ENCODE measurements around the gene CCDC97. TPM values are rescaled to one million over a fixed set of nuclear protein-coding genes. Genes with fewer than 3 reads are reported as not detected.

Gene CCDC97
- total RNA-seq, 1 donor from 2014 or later: 47.3 TPM

DNA sequence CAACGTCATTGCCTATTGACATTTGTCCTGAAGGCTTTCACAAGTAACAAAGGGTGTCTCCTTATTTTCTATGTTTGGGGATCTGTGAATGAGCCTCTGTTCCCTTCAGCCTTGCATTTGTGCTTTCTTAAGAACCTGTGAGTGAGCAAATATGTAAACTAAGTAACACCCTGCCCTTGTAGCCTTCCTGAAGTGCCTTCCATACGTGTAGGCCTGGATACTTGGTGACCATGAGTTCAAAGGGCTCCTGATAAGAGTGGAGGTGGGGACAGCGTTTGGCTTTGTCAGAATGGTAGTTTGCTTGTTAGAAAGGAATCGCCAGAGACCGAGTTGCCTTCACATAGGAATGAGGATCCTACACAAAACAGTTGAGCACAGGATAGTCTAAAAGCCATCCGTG, 14.5 kb upstream of the CCDC97 start:
- Mint-ChIP-seq H3K36me3 (ENCODE audit: low read depth) (peaks cover 26% of the 10 kb centered on the region), H3K4me1 (peaks cover 5% of the 10 kb centered on the region), H3K4me3 (no peak overlapping the region), H3K27me3 (ENCODE audit: low read depth) (no peaks in the 10 kb centered on the region), H3K9me3 (no peaks in the 10 kb centered on the region), H3K27ac (ENCODE audit: unreplicated experiment) (no peak overlapping the region)
- TF ChIP-seq, protein P1, sequence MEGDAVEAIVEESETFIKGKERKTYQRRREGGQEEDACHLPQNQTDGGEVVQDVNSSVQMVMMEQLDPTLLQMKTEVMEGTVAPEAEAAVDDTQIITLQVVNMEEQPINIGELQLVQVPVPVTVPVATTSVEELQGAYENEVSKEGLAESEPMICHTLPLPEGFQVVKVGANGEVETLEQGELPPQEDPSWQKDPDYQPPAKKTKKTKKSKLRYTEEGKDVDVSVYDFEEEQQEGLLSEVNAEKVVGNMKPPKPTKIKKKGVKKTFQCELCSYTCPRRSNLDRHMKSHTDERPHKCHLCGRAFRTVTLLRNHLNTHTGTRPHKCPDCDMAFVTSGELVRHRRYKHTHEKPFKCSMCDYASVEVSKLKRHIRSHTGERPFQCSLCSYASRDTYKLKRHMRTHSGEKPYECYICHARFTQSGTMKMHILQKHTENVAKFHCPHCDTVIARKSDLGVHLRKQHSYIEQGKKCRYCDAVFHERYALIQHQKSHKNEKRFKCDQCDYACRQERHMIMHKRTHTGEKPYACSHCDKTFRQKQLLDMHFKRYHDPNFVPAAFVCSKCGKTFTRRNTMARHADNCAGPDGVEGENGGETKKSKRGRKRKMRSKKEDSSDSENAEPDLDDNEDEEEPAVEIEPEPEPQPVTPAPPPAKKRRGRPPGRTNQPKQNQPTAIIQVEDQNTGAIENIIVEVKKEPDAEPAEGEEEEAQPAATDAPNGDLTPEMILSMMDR (conservative IDR thresholded peaks at IDR 0.05): no peak
- no peak for DNase-seq (ENCODE audit: low read depth, low spot score)

DNA sequence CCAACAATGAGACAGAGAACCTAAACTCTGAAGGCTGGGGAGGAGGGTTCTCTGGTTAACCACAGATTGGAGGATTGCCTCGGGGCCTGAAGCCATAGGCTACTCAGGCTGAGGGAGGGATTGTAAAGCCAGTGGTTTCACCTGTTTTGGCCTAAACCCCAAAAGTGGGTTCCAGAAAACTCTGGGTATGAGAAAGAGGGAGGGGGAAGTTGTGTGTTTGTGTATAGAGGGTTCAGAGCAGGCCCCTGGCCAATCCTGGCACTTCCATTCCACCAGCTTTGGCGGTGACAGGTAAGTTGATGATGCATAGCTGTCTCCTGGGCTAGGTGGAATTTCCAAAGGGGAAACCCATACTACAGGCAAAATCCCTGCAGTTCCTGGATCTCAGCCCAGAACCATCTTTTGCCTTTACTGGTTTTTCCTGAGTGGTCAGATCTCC, 13.5 kb upstream of the CCDC97 start:
- H3K4me3 Mint-ChIP-seq: no peak overlapping the region
- peaks cover 29% of the 10 kb centered on the region for H3K36me3 Mint-ChIP-seq (ENCODE audit: low read depth)
- no peaks in the 10 kb centered on the region for H3K9me3 Mint-ChIP-seq
- no peak overlapping the region for H3K27ac Mint-ChIP-seq (ENCODE audit: unreplicated experiment)
- TF ChIP-seq, protein P1 (conservative IDR thresholded peaks at IDR 0.05): no peak
- no peaks in the 10 kb centered on the region for H3K27me3 Mint-ChIP-seq (ENCODE audit: low read depth)
- H3K4me1 Mint-ChIP-seq: peaks cover 5% of the 10 kb centered on the region
- DNase-seq (ENCODE audit: low read depth, low spot score): no peak

DNA sequence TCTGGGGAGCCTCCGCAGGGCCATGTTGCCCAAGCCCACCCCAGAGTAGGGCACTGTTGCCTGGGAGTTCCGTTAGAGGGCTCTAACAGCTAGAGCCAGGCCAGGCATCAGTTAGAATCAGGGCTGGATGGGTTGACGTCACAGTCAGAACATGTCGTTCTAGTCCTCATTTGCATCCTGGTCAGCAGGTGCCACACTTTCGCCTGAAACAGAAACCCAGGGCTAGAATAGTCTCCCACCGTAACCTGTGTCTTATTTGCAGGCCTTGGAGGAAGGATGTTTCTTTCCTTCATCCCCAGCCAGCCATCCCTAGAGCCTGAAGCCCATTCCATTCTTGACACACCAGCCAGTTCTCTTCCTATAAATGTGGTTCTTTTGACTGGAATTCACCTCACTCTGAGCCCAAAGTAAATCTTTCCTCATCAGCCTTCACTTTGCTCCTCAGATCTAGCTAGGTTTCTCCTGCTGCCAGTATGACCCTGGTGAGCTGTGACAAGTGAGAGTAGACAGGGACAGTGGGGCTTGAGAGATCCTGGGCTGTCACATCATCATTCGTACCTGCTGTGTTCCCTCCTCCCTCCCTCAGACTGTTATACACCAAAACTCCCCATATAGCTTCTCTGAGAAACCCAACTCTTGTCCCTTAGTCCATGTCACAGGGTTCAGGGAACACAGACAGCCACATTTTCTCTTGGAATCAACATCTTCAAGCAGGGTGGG, 12.2 kb upstream of the CCDC97 start:
- Mint-ChIP-seq H3K4me1 (peaks cover 5% of the 10 kb centered on the region), H3K36me3 (ENCODE audit: low read depth) (peaks cover 31% of the 10 kb centered on the region), H3K9me3 (no peaks in the 10 kb centered on the region), H3K4me3 (no peak overlapping the region), H3K27me3 (ENCODE audit: low read depth) (no peaks in the 10 kb centered on the region), H3K27ac (ENCODE audit: unreplicated experiment) (peak overlapping the region; percentile 19)
- TF ChIP-seq, protein P1 (conservative IDR thresholded peaks at IDR 0.05): no peak
- DNase-seq (ENCODE audit: low read depth, low spot score): no peak

DNA sequence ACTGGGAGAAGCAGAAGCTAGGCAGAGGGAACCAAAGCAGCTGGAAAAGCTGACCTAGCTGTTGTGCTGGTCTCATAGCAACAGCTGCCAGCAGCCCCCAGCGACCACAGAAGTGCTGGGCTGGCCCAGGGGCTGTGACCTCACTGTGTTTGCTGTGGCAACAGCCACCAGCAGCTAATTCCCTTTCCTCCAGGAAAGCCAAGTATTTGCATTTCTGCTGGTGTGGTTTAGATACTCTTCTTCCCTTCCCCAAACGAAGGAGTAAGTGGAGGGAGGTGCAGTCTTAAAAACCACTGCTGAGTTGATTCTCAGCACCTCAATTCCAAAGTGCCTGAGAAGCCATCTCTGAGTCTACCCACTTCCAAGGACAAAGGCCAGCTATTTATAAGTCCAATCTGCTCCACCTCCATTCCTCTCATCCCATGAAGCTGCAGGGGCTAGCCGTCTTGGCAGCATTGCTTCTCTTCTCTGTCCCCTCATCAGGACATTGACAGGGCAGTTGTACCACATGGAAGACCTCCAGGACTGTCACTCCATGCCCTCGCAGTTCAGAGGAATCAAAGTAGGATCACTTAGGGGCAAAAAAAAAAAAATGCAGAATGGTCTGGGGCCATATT, 11.5 kb upstream of the CCDC97 start:
- Mint-ChIP-seq H3K27me3 (ENCODE audit: low read depth) (no peaks in the 10 kb centered on the region), H3K27ac (ENCODE audit: unreplicated experiment) (no peak overlapping the region), H3K9me3 (no peaks in the 10 kb centered on the region), H3K36me3 (ENCODE audit: low read depth) (peaks cover 31% of the 10 kb centered on the region), H3K4me3 (no peak overlapping the region), H3K4me1 (peaks cover 5% of the 10 kb centered on the region)
- TF ChIP-seq, protein P1 (conservative IDR thresholded peaks at IDR 0.05): no peak
- no peak for DNase-seq (ENCODE audit: low read depth, low spot score)

DNA sequence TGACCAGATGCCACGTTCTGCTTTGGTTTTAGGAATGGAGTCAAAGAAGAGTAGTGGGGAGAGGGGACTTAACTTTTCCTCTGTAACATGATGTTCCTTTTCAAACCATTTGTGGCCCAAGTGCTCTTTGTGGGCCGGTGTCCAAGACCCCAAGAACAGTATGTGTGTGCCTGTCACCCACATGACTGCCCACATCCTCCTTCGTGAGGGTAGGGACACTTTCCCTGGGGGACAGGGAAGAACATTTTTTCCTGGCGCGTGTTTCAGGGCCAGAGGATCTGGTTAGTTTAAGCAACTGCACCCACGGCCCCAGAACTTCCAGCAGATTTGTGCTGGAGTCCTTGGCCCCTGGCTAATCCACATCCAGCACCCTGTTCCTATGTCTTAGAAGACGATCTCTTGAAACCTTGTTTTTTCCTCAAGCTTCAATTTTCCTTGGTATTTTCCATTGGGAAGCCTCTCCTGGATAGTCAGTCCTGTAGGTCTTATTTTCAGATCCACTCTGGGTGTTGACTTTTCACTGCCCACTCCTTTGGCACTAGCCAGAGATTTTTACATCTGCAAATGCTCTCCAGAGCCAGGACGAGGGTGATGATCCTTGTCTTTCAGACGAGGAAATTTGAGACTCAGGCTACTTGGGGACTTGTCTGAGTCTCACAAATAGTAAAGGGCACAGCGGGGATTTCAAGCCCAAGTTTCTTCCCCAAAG, 10.8 kb upstream of the CCDC97 start:
- TF ChIP-seq, protein P1 (conservative IDR thresholded peaks at IDR 0.05): no peak
- no peak overlapping the region for H3K4me3 Mint-ChIP-seq
- DNase-seq (ENCODE audit: low read depth, low spot score): no peak
- no peaks in the 10 kb centered on the region for H3K27me3 Mint-ChIP-seq (ENCODE audit: low read depth)
- peaks cover 5% of the 10 kb centered on the region for H3K4me1 Mint-ChIP-seq
- H3K36me3 Mint-ChIP-seq (ENCODE audit: low read depth): peaks cover 32% of the 10 kb centered on the region
- no peak overlapping the region for H3K27ac Mint-ChIP-seq (ENCODE audit: unreplicated experiment)
- no peaks in the 10 kb centered on the region for H3K9me3 Mint-ChIP-seq

Measured in neural crest cell (in vitro differentiated cells).